VCaP (cell line): ENCODE results near the gene FIBCD1.
"Not testable (repeated sequence)": the region's sequence is repeated elsewhere in the genome, so short reads cannot be mapped to it uniquely, and the experiment has no call there.

Experiments
- H3K27ac ChIP-seq: fragments of 450-650 bp; 2 replicates; pipeline ENCODE4 v1.5.1; 2017
- TF ChIP-seq, protein P1 (sequence below): fragments of 450-650 bp; conservative IDR thresholded peaks from 2 replicates; pipeline ENCODE4 v1.5.1; 2017; ENCODE audit warnings: mild to moderate bottlenecking, moderate library complexity

Gene FIBCD1

GRCh38 chr9:130956636-130957450 lies 17.8 kb upstream of the FIBCD1 start:
- TF ChIP-seq, protein P1, sequence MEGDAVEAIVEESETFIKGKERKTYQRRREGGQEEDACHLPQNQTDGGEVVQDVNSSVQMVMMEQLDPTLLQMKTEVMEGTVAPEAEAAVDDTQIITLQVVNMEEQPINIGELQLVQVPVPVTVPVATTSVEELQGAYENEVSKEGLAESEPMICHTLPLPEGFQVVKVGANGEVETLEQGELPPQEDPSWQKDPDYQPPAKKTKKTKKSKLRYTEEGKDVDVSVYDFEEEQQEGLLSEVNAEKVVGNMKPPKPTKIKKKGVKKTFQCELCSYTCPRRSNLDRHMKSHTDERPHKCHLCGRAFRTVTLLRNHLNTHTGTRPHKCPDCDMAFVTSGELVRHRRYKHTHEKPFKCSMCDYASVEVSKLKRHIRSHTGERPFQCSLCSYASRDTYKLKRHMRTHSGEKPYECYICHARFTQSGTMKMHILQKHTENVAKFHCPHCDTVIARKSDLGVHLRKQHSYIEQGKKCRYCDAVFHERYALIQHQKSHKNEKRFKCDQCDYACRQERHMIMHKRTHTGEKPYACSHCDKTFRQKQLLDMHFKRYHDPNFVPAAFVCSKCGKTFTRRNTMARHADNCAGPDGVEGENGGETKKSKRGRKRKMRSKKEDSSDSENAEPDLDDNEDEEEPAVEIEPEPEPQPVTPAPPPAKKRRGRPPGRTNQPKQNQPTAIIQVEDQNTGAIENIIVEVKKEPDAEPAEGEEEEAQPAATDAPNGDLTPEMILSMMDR: no peak
- no peak overlapping the region for H3K27ac ChIP-seq

- no peak overlapping the region for H3K27ac ChIP-seq
- TF ChIP-seq, protein P1: no peak
These were observed 17.0 kb upstream of the FIBCD1 start for GRCh38 chr9:130955947-130956621.

DNA sequence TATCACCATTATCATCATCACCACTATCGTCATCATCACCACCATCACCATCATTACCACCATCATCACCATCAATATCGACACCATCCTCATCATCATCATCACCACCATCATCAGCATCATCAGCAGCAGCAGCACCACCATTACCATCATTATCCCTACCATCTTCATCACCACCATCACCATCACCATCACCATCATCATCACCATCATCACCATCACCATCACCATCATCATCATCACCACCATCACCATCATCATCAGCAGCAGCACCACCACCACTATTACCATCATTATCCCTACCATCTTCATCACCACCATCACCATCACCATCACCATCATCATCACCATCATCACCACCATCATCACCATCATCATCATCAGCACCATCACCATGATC lies 15.9 kb upstream of the FIBCD1 start:
- not testable (repeated sequence) for H3K27ac ChIP-seq

DNA sequence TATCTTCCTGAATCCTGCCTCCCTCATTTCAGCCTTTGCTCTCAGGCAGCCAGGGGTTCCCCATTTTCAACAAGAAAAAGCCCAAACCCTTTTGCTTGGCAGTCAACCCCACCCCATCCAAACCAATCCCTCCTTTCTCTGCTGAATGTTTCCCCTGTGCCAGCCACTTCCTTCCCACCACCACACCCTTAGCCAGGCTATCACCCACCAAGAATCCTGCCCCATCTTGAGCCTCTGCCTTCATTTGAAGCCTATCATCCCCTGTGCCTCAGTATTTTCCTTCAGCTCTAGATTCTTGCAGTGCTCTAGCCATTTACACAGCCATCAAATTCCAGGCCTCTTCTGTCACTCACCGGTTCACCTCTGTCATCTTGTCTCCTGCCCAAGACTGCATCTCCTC lies 15.3 kb upstream of the FIBCD1 start:
- H3K27ac ChIP-seq: no peak overlapping the region
- TF ChIP-seq, protein P1: no peak

DNA sequence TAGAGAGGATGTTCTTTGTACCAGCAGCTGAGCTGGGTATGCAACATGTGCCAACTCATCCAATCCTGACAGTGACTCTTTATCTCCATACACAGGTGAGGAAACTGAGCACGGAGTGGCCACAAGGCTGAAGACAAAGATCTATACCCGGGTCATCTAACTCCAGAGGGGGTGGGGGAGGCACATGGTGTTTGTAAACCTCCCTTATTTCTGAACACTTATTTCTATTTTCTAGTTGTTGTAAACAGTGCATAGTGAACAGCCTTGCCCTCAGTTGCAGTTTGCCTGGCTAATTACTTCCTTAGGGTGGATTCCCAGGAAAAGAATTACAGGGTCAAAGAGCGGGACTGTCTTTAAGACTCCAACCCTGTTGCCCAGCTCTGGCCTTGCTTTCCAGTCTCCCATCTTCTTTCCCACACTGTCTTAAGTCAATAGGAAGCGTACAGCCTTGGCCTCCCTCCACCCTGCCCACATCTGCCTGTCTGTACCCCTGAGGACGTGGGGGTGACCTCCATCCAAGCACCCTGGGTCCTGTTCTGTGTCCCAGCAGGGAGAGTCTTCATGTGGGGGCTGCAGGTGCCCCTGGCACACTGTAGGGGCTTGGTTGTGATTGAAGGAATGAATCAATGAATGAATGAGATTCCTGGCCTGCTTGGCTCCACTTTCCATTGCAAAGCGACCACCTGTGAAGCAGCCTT lies 13.2 kb upstream of the FIBCD1 start:
- TF ChIP-seq, protein P1: no peak
- no peak overlapping the region for H3K27ac ChIP-seq

GRCh38 chr9:130950039-130950311 lies 10.9 kb upstream of the FIBCD1 start:
- no peak overlapping the region for H3K27ac ChIP-seq
- TF ChIP-seq, protein P1: no peak

- TF ChIP-seq, protein P1: no peak
- H3K27ac ChIP-seq: no peak overlapping the region
These were observed 10.4 kb upstream of the FIBCD1 start for GRCh38 chr9:130949188-130950038.
